ENCODE measurements around the gene SHISAL1.

GRCh38 chr22:44338906-44339305, 26.2 kb upstream of the SHISAL1 start:
- TF ChIP-seq GATA2 (IDR thresholded peaks at IDR 0.05; ENCODE audit: low read depth, low read length) (no peak), GATA3 (IDR thresholded peaks at IDR 0.05; ENCODE audit: low read depth, low read length) (no peak)

Data from SH-SY5Y (cell line).